Head of caudate nucleus (tissue), 42 donors: ENCODE data around the gene WDR43.
A peak's percentile ranks its signal among the peaks of the same experiment; 100 is the strongest.

Experiments
- DNase-seq, 42 donors: peaks; one replicate each; pipeline versions ENCODE4 v3.0.0 to v3.0.0-alpha.2; 2020 to 2021; ENCODE audit warnings: mixed read lengths in 7 of 42
- intact Hi-C: fragments of 100-400 bp; cut with DNase I; formaldehyde crosslinking; loops from one replicate; pipeline ENCODE4 v1.15.0; 2022

The WDR43 gene

GRCh38 chr2:28981620-28982376, 87.3 kb downstream of the WDR43 start:
- intact Hi-C loops, result no loop called here
- no peak for DNase-seq

- peak in 1 of 42 donors; percentile 14 for DNase-seq
- intact Hi-C loops, result no loop called here
Observed at GRCh38 chr2:28982381-28982950, 88.0 kb downstream of the WDR43 start.

- no peak for DNase-seq
- intact Hi-C loops, result no loop called here
Observed at GRCh38 chr2:28986429-28986828, 92.0 kb downstream of the WDR43 start.

- intact Hi-C loops, result no loop called here
- DNase-seq, result no peak
Observed at GRCh38 chr2:28989973-28990372, 95.5 kb downstream of the WDR43 start.

GRCh38 chr2:28990445-28990844, 96.0 kb downstream of the WDR43 start:
- intact Hi-C loops, result no loop called here
- DNase-seq, result no peak

- peak in 15 of 42 donors; percentile 18 to 66 (median 33) for DNase-seq
- intact Hi-C loops, result no loop called here
Observed at GRCh38 chr2:28991021-28991420, 96.6 kb downstream of the WDR43 start.

GRCh38 chr2:28991460-28991859, 97.0 kb downstream of the WDR43 start:
- intact Hi-C loops, result no loop called here
- DNase-seq, result no peak

GRCh38 chr2:28993206-28993960, 98.9 kb downstream of the WDR43 start:
- DNase-seq, result no peak
- intact Hi-C loops, result no loop called here

GRCh38 chr2:28994074-28994473, 99.6 kb downstream of the WDR43 start:
- DNase-seq, result no peak
- intact Hi-C loops, result no loop called here

GRCh38 chr2:28994679-28995078, 100.2 kb downstream of the WDR43 start:
- DNase-seq, result no peak
- intact Hi-C loops, result no loop called here

- intact Hi-C loops, result no loop called here
- no peak for DNase-seq
Observed at GRCh38 chr2:28995765-28996750, 101.6 kb downstream of the WDR43 start.

- DNase-seq, result peak in 8 of 42 donors; percentile 31 to 82 (median 51)
- intact Hi-C loops, result no loop called here
Observed at GRCh38 chr2:28997237-28997846, 102.9 kb downstream of the WDR43 start.
